CD4-positive, alpha-beta T cell treated with Interleukin-17A for 4 hours (primary cell): ENCODE results near the gene NSD1.
"Not testable (repeated sequence)": the region's sequence is repeated elsewhere in the genome, so short reads cannot be mapped to it uniquely, and the experiment has no call there.

Source experiments
- DNase-seq: peaks from one replicate; pipeline ENCODE4 v3.0.0-alpha.2; 2020; ENCODE audit warnings: mixed read lengths

NSD1 gene

DNA sequence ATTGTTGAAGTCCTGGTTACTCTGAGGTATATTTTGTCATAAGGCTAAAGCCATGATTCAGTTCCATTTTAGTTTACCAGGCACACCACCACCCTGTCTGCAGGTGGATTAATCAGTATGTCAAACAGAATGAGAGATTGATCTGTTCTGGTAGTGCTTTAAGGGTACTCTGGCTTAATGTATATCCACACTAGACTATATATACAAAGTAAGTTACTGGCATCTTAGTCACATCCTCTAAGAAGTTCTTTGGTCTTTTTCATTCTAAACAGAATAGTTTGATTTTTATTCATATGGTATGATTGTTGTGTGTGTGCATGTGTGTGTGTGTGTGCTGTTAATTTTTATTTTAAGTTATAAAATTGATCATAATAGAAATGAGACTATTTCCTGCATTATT lies 108.2 kb downstream of the NSD1 start:
- DNase-seq, result no peak

DNA sequence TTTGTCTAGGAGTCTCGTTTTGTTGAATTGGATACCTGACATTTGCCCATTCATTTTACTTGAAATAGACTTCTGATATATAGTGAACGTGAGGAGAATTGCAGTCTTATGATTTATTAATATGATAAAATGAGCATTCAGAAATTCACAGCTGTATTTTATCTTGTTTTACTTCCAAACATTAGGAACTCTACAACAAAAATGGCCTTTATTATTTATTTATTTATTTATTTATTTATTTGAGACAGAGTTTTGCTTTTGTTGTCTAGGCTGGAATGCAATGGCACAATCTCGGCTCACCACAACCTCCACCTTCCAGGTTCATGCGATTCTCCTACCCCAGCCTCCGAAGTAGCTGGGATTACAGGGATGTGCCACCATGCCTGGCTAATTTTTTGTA lies 108.7 kb downstream of the NSD1 start:
- DNase-seq, result no peak

DNA sequence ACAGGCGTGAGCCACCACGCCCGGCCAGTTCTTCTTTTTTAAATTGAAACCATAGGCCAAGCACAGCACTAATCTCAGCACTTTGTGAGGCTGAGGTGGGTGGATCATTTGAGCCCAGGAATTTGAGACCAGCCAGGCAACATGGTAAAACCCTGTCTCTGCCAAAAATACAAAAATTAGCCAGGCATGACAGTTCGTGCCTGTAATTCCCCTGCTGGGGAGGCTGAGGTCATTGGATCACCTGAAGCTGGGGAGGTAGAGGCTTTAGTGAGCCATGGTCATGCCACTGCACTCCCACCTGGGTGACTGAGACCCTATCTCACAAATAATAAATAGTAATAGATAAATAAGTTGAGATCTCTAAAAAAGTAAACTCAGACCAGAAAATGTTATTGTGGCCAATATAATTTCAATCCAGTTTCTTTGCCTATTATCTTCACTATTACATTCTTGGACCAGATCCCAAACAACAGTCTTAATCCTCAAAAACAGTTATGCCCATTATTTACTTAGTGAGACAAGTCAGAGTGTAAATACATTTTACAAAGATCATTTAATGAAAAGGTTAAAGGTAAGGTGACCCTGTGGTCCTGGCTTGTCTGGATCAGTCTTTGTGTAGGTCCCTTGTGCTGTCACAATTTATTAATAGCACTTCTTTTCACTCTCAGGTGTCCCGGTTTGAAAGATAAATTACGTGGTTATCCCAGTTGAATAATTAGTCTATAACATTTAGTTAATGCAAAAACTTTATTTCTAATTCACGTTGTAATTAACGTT lies 116.4 kb downstream of the NSD1 start:
- DNase-seq, result no peak

DNA sequence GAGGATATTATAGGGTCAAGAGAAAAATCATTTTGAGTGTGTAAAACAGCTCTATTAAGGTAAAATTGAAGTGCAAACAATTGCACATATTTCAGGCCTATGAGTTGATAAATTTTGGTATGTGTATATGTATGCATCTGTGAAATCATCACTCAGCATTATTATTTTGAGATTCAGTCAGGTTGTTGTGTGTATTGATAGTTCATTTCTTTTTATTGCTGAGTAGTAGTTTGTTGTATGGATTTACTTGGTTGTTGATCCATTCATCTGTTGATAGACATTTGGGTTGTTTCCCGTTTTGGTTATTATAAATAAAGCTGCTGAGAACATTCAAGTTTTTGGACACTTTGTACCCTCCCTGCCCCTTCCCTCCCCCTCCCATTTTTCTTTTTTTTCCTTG lies 119.7 kb downstream of the NSD1 start:
- no peak for DNase-seq

DNA sequence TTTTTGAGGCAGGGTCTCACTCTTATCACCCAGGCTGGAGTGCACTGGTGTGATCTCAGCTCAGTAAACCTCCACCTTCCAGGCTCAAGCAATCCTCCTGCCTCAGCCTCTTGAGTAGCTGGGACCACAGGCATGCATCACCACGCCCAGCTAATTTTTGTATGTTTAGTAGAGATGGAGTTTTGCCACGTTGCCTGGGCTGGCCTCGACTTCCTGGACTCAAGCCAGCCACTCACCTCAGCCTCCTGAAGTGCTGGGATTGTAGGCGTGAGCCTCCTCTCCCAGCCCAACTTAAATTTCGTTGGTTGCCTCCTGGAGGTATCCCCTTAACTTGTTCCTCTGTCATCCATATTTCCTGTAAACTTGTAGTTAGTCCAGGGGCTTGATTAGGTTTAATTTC lies 122.7 kb downstream of the NSD1 start:
- no peak for DNase-seq

DNA sequence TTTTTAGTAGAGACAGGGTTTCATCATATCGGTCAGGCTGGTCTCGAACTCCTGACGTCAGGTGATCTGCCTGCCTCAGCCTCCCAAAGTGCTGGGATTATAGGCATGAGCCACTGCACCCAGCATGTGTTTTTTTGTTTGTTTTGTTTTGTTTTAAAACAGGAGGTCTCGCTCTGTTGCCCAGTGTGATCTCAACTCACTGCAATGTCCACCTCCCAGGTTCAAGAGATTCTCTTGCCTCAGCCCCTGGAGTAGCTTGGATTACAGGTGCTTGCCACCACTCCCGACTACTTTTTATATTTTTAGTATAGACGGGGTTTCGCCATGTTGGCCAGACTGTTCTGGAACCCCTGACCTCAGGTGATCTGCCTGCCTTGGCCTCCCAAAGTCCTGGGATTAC lies 125.1 kb downstream of the NSD1 start:
- not testable (repeated sequence) for DNase-seq

DNA sequence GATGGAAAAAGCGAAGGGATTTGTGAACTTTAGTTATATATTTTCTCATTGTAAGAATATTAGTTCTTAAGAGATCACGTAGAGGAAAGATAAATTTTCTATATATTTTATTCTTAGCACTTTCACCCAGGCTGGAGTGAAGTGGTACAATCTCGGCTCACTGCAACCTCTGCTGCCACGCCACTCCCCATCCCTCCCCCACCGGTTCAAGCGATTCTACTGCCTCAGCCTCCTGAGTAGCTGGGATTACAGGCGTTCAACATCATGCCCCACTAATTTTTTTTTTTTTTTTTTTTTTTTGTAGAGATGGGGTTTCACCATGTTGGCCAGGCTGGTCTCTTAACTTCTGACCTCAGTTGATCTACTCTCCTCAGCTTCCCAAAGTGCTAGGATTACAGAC lies 127.4 kb downstream of the NSD1 start:
- DNase-seq, result no peak

DNA sequence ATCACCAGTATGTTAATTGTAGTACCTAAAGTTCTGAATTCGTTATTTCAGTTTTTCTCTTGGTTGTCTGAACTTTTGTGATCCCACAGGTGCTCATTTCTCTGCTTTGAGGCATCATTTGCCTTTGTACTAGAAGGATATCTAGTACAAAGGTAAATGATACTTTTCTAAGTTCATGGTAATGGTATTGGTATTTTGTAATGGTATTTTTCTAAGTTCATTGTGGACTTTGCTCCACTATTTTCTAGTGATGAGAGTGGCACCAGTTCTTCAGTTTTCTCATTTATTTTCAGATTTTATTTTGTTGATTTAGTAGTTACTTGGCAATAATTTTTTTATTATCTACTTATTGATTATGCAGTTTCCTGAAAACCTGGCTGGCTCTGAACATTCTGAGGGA lies 127.9 kb downstream of the NSD1 start:
- no peak for DNase-seq

DNA sequence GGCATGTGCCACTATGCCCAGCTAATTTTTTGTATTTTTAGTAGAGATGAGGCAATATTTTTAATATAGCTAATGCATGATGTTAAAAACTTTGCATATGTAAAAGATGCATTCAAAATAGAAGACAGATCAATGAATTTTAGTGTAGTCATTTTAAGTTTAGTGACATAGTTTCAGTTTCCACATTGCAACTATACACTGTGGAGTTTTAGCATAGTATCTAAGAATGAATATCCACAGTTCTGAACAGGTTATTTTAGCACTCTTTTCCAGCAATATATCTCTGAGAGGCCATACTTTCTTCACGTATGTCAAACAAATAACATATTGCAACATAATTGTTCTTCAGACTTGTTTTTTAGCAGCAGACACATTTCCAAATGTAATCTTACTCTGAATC lies 130.6 kb downstream of the NSD1 start:
- DNase-seq, result no peak

DNA sequence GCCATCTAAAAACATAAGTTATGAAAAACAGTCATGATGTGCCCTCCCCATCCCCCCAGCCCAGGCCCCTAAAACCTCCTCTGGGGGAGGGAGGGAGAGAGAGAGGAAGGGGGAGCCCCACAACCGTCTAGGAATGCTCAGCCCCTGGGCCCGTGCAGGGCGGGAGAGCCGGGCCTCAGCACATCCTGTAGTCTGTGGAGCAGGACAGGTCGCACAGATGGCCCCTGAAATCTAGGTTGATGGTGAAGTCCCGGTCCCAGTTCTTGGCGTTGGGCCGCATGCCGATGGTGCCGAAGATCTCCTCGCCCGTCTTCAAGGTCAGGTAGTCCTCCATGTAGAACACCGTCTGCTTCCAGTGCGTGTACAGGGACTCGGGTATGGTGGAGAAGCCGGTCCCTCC lies 131.8 kb downstream of the NSD1 start:
- DNase-seq, result no peak

DNA sequence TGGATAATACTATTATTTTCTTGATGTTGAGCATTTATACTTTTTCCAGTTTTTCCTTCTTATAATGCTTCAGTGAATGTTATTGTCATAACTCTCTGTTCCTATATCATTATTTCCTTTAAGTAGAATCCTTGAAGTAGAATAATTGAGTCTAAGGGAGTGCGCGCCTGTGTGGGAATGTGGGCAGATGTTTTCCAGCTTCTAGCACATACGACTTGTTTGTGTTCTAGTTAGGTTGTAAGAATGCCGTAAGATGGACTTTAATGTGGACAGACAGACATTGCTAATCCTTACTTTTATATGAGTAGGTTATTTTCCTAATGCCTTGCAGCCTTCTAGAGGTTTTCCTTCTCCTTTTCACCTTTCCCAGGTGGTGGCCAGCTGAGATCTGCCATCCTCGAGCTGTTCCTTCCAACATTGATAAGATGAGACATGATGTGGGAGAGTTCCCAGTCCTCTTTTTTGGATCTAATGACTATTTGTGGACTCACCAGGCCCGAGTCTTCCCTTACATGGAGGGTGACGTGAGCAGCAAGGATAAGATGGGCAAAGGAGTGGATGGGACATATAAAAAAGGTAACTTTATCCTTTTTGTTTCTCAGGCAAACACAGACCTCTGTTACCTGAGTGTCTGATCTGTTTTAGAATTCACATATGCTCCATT lies 135.8 kb downstream of the NSD1 start:
- no peak for DNase-seq

DNA sequence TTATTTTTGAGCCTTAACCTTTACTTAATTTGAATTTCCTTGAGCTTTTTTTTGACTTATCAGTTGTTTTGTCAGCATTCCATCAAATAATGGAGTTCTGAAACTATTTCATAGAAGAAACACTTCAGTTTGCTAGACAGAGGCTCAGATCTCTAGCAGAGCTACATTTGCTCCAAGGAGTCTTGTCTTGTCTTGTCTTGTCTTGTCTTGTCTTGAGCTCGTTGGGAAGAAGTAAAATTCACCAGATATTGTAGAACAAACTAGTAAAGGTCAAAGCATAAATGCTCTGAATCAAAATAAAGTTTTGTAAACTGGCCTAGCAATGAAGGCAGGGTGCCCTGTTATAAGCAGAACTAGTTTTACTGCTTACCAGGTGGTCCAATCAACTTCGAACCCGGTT lies 136.4 kb downstream of the NSD1 start:
- DNase-seq, result no peak

DNA sequence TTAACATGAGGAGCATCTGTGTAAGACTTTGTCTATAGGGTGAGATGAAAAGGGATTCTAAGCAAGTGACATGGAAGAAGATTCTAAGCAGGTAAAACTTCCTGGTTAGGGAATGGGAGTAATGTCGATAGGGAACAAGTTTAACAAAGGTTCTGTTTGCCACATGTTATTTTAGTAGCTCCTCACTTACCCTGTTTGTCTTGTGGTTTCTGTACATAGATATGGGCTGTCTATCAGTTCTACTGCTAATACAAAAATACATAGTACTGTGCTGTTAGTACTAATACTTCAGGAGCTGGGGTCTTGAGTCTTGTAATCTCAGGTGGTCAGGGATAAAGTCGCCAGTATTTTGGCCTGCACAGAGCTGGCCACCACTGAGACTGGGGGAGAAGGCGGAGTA lies 137.1 kb downstream of the NSD1 start:
- no peak for DNase-seq

DNA sequence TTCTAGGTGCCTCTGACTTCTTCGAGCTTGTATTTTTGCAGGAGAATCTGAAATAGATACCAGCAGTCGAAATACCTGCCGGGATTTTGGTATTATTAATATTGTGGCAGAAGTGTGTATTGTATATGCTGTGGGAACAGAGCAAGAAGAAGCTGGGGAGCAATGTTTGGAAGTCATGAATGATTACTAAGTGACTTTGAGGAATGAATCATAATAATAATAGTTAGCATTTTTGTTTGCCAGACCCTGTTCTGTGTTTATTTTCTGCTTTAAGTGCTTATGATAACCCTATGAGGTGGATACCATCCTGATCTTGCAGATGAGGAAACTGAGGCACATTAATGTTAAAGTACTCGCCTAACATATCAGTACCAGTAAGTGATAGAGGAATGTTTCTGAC lies 137.5 kb downstream of the NSD1 start:
- DNase-seq, result no peak

DNA sequence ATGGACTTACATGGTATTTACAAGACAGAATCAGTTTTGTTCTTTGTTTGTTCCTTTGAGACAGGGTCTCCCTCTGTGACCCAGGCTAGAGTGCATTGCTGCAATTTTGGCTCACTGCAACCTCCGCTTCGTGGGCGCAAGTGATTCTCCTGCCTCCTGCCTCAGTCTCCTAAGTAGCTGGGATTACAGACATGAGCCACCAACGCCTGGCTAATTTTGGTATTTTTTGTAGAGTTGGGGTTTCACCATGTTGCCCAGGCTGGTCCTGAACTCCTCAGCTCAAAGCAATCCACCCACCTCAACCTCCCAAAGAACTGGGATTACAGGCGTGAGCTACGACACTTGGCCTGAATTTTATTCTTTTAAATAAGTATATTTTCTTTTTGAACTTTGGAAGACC lies 142.3 kb downstream of the NSD1 start:
- no peak for DNase-seq

DNA sequence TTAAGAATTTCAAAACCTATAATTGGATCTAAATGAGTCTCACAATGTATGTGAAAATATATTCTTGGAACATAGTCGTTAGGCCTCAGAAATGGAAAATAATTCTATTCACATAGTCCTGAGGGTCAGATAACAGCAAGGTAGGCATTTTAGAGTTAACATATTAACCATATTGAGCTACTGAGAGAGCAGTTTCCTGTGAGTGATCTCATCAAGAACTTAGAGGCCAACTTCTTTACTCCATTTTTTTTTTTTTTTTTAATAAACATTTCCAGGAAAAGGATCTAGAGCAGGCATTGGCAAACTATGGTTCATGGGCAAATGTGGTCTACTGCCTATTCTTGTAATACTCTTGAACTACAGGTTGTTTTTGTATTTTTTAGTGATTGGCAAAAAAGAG lies 143.3 kb downstream of the NSD1 start:
- DNase-seq, result no peak

DNA sequence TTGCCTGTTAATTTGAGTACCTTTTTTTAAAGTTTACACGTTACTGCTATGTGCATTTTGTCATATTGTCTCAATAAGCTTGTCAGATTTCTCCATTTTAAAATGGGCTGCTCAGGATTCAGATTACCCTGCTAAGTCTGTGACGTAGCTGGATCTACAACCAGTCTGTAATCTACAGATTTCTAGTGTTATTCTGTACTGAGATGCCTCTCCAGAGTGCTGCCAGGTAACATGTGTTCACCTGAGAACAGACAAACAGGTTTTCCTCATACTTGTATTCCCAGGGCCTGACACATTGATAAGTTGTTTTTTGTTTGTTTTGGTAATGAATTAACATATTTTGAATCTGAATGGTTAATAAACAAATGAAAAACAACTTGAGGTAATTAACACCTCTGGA lies 154.6 kb downstream of the NSD1 start:
- DNase-seq, result no peak

DNA sequence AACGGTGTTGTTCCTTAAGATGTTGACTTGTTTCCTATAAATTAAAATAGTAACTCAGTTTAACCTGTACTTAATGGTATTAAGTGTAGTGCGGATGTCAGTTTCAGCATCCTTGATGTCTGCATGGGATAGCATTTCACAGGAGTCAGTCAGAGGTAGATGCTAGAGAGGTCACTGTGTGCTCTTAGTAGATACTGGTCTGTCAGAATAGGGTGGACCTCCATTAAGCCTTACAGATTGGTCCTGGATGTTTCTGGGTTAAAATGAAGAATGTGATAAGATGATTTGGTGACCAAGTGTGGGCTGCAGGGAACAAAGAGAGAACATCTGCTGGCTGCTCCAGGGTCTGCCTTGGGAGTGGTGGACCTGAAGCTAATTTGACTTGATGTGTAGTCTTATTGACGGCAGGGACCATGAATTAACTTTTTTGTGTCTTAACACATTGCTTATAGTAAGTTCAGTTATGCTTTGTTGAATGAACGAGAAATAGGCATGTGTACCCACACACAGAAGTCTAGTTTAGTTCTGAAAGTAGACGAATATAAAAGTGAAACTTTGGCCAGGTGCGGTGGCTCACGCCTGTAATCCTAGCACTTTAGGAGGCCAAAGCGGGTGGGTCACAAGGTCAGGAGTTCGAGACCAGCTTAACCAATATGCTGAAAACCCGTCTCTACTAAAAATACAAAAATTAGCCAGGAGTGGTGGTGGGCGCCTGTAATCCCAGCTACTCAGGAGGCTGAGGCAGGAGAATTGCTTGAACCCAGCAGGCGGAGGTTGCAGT lies 157.4 kb downstream of the NSD1 start:
- DNase-seq, result no peak

DNA sequence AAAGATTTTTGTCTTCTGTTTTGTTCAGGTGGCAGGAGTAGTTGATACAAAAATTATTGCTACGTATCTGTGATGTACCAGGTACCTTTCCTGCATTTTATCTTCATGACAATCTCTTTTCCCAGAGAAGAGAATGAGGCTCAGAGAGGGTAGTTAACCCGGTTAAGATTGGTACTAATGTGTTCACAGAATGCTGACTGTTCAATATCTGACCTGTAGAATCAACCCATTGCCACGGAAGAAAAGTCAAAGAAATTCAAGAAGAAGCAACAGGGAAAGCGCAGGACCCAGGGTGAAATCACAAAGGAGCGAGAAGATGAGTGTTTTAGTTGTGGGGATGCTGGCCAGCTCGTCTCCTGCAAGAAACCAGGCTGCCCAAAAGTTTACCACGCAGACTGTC lies 158.2 kb downstream of the NSD1 start:
- DNase-seq, result no peak

DNA sequence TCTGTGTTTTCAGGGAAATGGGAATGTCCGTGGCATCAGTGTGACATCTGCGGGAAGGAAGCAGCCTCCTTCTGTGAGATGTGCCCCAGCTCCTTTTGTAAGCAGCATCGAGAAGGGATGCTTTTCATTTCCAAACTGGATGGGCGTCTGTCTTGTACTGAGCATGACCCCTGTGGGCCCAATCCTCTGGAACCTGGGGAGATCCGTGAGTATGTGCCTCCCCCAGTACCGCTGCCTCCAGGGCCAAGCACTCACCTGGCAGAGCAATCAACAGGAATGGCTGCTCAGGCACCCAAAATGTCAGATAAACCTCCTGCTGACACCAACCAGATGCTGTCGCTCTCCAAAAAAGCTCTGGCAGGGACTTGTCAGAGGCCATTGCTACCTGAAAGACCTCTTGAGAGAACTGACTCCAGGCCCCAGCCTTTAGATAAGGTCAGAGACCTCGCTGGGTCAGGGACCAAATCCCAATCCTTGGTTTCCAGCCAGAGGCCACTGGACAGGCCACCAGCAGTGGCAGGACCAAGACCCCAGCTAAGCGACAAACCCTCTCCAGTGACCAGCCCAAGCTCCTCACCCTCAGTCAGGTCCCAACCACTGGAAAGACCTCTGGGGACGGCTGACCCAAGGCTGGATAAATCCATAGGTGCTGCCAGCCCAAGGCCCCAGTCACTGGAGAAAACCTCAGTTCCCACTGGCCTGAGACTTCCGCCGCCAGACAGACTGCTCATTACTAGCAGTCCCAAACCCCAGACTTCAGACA lies 160.4 kb downstream of the NSD1 start:
- DNase-seq, result no peak

DNA sequence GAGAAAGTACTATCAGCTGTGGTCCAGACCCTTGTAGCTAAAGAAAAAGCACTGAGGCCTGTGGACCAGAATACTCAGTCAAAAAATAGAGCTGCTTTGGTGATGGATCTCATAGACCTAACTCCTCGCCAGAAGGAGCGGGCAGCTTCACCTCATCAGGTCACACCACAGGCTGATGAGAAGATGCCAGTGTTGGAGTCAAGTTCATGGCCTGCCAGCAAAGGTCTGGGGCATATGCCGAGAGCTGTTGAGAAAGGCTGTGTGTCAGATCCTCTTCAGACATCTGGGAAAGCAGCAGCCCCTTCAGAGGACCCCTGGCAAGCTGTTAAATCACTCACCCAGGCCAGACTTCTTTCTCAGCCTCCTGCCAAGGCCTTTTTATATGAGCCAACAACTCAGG lies 161.1 kb downstream of the NSD1 start:
- no peak for DNase-seq

DNA sequence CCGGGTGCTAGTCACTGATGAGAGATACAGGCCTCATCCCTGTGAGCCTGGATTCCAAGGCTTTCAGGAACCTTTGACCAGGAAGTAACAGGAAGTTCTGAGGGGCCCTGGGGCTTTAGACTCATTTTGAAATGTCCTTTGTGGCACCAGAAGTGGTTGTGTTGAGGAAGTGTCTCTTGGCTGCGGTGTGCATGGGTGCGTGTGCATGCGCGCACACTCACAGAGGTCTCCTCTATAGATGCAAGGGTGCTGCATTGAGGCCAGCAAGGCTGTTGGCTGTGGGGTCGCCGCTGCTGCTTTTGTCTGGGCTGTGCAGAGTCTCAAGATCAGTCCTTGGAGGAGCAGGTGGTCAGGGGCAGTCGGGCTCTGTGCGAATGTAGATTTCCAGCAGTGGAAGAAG lies 162.4 kb downstream of the NSD1 start:
- no peak for DNase-seq

DNA sequence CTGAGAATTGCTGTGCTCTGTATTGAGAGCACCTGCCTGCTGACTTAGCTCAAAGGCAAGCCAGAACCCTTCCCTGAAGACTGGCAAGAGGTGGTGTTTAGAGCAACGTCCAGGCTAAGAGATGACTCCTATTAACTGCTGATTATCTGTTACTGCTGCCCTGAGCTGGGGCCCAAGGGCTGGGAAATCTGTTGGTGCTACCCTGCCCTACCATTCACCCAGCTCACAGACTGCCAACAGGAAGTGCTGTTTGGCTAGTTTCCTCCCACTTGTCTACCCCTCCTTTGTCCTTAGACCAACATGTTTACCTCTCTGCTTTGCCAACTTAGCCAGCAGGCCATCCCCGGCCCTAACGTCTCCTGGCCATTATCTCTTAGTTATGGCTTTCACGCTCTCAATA lies 163.0 kb downstream of the NSD1 start:
- DNase-seq, result no peak
